H1 (cell line): ENCODE measurements around the gene LAMTOR4. TPM values are rescaled to one million over a fixed set of nuclear protein-coding genes. Genes with fewer than 3 reads are reported as not detected.

Source experiments
- CTCF ChIA-PET: fragments of 300-600 bp; sonication (Branson Sonifier 250); formaldehyde crosslinking; loops from one replicate; lab custom pipeline; 2021; ENCODE audit not compliant: partially characterized antibody; lab: Charles Lee
- POLR2A ChIA-PET: fragments of 300-600 bp; sonication (Branson Sonifier 250); formaldehyde crosslinking; loops from one replicate; lab custom pipeline; 2021; ENCODE audit warnings: inconsistent platforms; ENCODE audit not compliant: partially characterized antibody; lab: Charles Lee
- DNase-seq, 2 experiments: peaks; one replicate each; pipeline versions ENCODE4 v3.0.0 to v3.0.0-alpha.2; 2010 to 2022; ENCODE audit warnings: low spot score in 2 of 2, low read depth in 1 of 2, mixed read lengths in 1 of 2
- FAIRE-seq: peaks from 2 replicates; lab custom pipeline; 2011; peaks lifted over from hg19 to GRCh38; lab: Jason Lieb, UNC
- H2AFZ ChIP-seq: 2 replicates; pipeline ENCODE4 v1.8.1; 2012; ENCODE audit warnings: low read length, inconsistent platforms
- H2AK5ac ChIP-seq: 2 replicates; pipeline ENCODE4 v1.6.1; 2013; ENCODE audit warnings: low read depth, low read length
- H2BK120ac ChIP-seq: replicated peaks from 2 replicates; pipeline ENCODE3; 2013; ENCODE audit warnings: low read depth, low read length, inconsistent platforms
- H2BK12ac ChIP-seq: 2 replicates; pipeline ENCODE4 v1.6.1; 2013; ENCODE audit warnings: low read depth, low read length
- H2BK15ac ChIP-seq: 2 replicates; pipeline ENCODE4 v1.6.1; 2013; ENCODE audit warnings: low read length
- H2BK20ac ChIP-seq: 2 replicates; pipeline ENCODE4 v1.6.1; 2013; ENCODE audit warnings: low read length
- H2BK5ac ChIP-seq: 2 replicates; pipeline ENCODE4 v1.6.1; 2013; ENCODE audit warnings: low read depth, low read length
- H3K14ac ChIP-seq: 2 replicates; pipeline ENCODE4 v1.6.1; 2013; ENCODE audit warnings: inconsistent platforms; ENCODE audit not compliant: insufficient read length
- H3K18ac ChIP-seq: 2 replicates; pipeline ENCODE4 v1.6.1; 2013; ENCODE audit warnings: low read length; ENCODE audit errors: extremely low read depth
- H3K23ac ChIP-seq: 2 replicates; pipeline ENCODE4 v1.6.1; 2013; ENCODE audit warnings: inconsistent platforms; ENCODE audit not compliant: insufficient read length
- H3K23me2 ChIP-seq: 2 replicates; pipeline ENCODE4 v1.6.1; 2013; ENCODE audit warnings: low read depth, low read length
- H3K27ac ChIP-seq: 2 replicates; pipeline ENCODE4 v1.6.1; 2011; ENCODE audit warnings: low read depth, low read length, inconsistent platforms
- H3K27me3 ChIP-seq, 4 experiments: replicated peaks in 1 of 4; 1 replicate in 1 of 4; 2 replicates in 3 of 4; pipeline versions ENCODE4 v1.6.1 to v1.8.1; 2011 to 2013; ENCODE audit warnings: low read length in 3 of 4, mild to moderate bottlenecking in 3 of 4, inconsistent platforms in 2 of 4, mixed read lengths in 2 of 4, moderate library complexity in 1 of 4; ENCODE audit not compliant: control insufficient read depth in 3 of 4, insufficient read depth in 3 of 4; ENCODE audit errors: extremely low read depth in 1 of 4
- H3K36me3 ChIP-seq, 4 experiments: 2 replicates each; pipeline versions ENCODE4 v1.6.1 to v1.8.1; 2011 to 2013; ENCODE audit warnings: mild to moderate bottlenecking in 4 of 4, low read length in 3 of 4, moderate library complexity in 2 of 4, control low read depth in 1 of 4, inconsistent platforms in 1 of 4; ENCODE audit not compliant: insufficient read depth in 4 of 4, control insufficient read depth in 2 of 4
- H3K4ac ChIP-seq: replicated peaks from 2 replicates; pipeline ENCODE3; 2013; ENCODE audit warnings: low read length, low read depth, mixed read lengths, inconsistent platforms; ENCODE audit not compliant: insufficient read length
- H3K4me1 ChIP-seq, 4 experiments: replicated peaks in 1 of 4; 1 replicate in 1 of 4; 2 replicates in 3 of 4; pipeline versions ENCODE4 v1.6.1 to v1.8.1; 2011 to 2013; ENCODE audit warnings: low read length in 3 of 4, inconsistent platforms in 2 of 4, mixed read lengths in 1 of 4; ENCODE audit not compliant: insufficient read depth in 4 of 4, control insufficient read depth in 3 of 4
- H3K4me2 ChIP-seq, 2 experiments: 2 replicates each; pipeline versions ENCODE4 v1.6.1 to v1.8.1; 2011 to 2013; ENCODE audit warnings: low read depth in 2 of 2, low read length in 2 of 2, control low read depth in 1 of 2, inconsistent platforms in 1 of 2, mild to moderate bottlenecking in 1 of 2; ENCODE audit not compliant: insufficient read depth in 1 of 2
- H3K4me3 ChIP-seq, 4 experiments: fragments of 200-600, 300-600 bp in 1 of 4; sonication (generic), shearing (Covaris generic), sonication (Bioruptor Twin) in 1 of 4; 2 replicates each; pipeline versions ENCODE4 v1.5.1 to v1.8.1; 2011 to 2016; ENCODE audit warnings: low read length in 4 of 4, low read depth in 3 of 4, control low read depth in 2 of 4, inconsistent platforms in 2 of 4, mild to moderate bottlenecking in 2 of 4, mixed read lengths in 1 of 4, moderate library complexity in 1 of 4; ENCODE audit not compliant: insufficient read depth in 2 of 4; ENCODE audit errors: extremely low read depth in 1 of 4
- H3K56ac ChIP-seq: replicated peaks from 2 replicates; pipeline ENCODE3; 2013; ENCODE audit warnings: low read depth, mild to moderate bottlenecking, mixed read lengths, low read length, inconsistent platforms; ENCODE audit not compliant: insufficient read length
- H3K79me1 ChIP-seq: 2 replicates; pipeline ENCODE4 v1.6.1; 2013; ENCODE audit warnings: low read depth, low read length, control low read depth
- H3K79me2 ChIP-seq, 2 experiments: 2 replicates each; pipeline versions ENCODE4 v1.6.1 to v1.8.1; 2012 to 2013; ENCODE audit warnings: low read length in 2 of 2, mild to moderate bottlenecking in 2 of 2, inconsistent platforms in 1 of 2; ENCODE audit not compliant: insufficient read depth in 2 of 2, control insufficient read depth in 1 of 2
- H3K9ac ChIP-seq, 4 experiments: replicated peaks in 1 of 4; 1 replicate in 1 of 4; 2 replicates in 3 of 4; pipeline versions ENCODE4 v1.6.1 to v1.8.1; 2011 to 2013; ENCODE audit warnings: low read depth in 3 of 4, low read length in 3 of 4, control low read depth in 2 of 4, mild to moderate bottlenecking in 2 of 4, moderate library complexity in 2 of 4, inconsistent platforms in 1 of 4; ENCODE audit errors: extremely low read depth in 1 of 4
- H3K9me3 ChIP-seq, 2 experiments: 2 replicates each; pipeline versions ENCODE4 v1.6.1 to v1.8.1; 2012 to 2013; ENCODE audit warnings: mild to moderate bottlenecking in 2 of 2, moderate library complexity in 2 of 2, control low read depth in 1 of 2, inconsistent platforms in 1 of 2, low read depth in 1 of 2, low read length in 1 of 2, mixed read lengths in 1 of 2; ENCODE audit not compliant: insufficient read depth in 2 of 2
- H4K20me1 ChIP-seq, 2 experiments: replicated peaks in 1 of 2; 2 replicates each; pipeline versions ENCODE3 to v1.8.1; 2011 to 2013; ENCODE audit warnings: inconsistent platforms in 2 of 2, low read length in 2 of 2, mild to moderate bottlenecking in 1 of 2; ENCODE audit not compliant: insufficient read depth in 2 of 2, control insufficient read depth in 1 of 2
- H4K5ac ChIP-seq: 2 replicates; pipeline ENCODE4 v1.6.1; 2013; ENCODE audit warnings: low read length, low read depth, mixed read lengths, inconsistent platforms; ENCODE audit not compliant: insufficient read length
- H4K8ac ChIP-seq: 2 replicates; pipeline ENCODE4 v1.8.0; 2013; ENCODE audit warnings: mild to moderate bottlenecking, moderate library complexity, low read length, inconsistent platforms; ENCODE audit not compliant: insufficient read depth; ENCODE audit errors: extremely low read depth
- H4K91ac ChIP-seq: replicated peaks from 2 replicates; pipeline ENCODE3; 2013; ENCODE audit warnings: low read length, mixed read lengths, inconsistent platforms; ENCODE audit not compliant: insufficient read length
- EZH2 ChIP-seq: fragments of 200-600 bp; sonication (generic); IDR thresholded peaks from 2 replicates; pipeline ENCODE4 v1.7.1; 2012; ENCODE audit warnings: low read depth, mild to moderate bottlenecking, moderate library complexity, low read length, inconsistent platforms; ENCODE audit not compliant: severe bottlenecking
- WGBS, 2 experiments: shearing (Covaris generic) in 1 of 2; methylation state at CpG; one replicate each; pipeline versions ENCODE4 v1.1.6 to v1.1.7; 2013 to 2015; ENCODE audit warnings: low lambda C conversion rate in 2 of 2, mixed read lengths in 2 of 2, inconsistent platforms in 1 of 2, low coverage in 1 of 2, missing lambda C conversion rate in 1 of 2; ENCODE audit not compliant: insufficient replicate concordance in 2 of 2, insufficient coverage in 1 of 2, insufficient read length in 1 of 2; ENCODE audit errors: extremely low coverage in 1 of 2, missing lambda C conversion rate in 1 of 2; 5-methylcytosine and 5-hydroxymethylcytosine counted together
- polyA plus RNA-seq, 7 experiments: library from polyadenylated mRNA; depleted of rRNA in 3 of 7; stranded (reverse) in 5 of 7; unstranded in 2 of 7; fragments of >200 nt in 5 of 7; fragments of 200-250 nt in 2 of 7; gene quantifications; 1 replicate in 5 of 7; 2 replicates in 1 of 7; 4 replicates in 1 of 7; pipeline versions ENCODE4 v1.2.1 to v1.2.3, GENCODE V29; 2011 to 2013; ENCODE audit warnings: missing spikeins in 2 of 7, mixed read lengths in 2 of 7
- total RNA-seq: library from RNA; stranded (reverse); fragmentation: NEBNext Ultra II Directional; extraction: Animal tissue kit (Norgen Biotek cat#: 25700); gene quantifications from 2 replicates; pipeline ENCODE4 v1.2.1, GENCODE V29; 2021

Gene LAMTOR4
- total and polyA plus RNA-seq, 2 of the 8 experiments (the other 6 are each of a cell fraction or from before 2014, with no cell fraction given): 153 to 622 TPM

GRCh38 chr7:100192969-100193368 lies 44.3 kb downstream of the LAMTOR4 start:
- Histone ChIP-seq H3K4me2 (no peak overlapping the region), H3K23ac (no peak overlapping the region), H4K5ac (no peak overlapping the region), H2BK12ac (no peak overlapping the region), H2AFZ (no peak overlapping the region), H3K27ac (no peak overlapping the region), H3K9me3 (no peaks in the 10 kb centered on the region), H2BK5ac (no peak overlapping the region), H4K91ac (no peak overlapping the region), H2AK5ac (no peak overlapping the region), H2BK15ac (no peak overlapping the region), H3K36me3 (no peaks in the 10 kb centered on the region), H3K79me1 (no peaks in the 10 kb centered on the region), H3K56ac (no peak overlapping the region), H3K27me3 (no peaks in the 10 kb centered on the region; a peak in 1 of 7 replicates), H3K4me3 (no peak overlapping the region), H2BK120ac (no peak overlapping the region), H3K79me2 (no peaks in the 10 kb centered on the region), H2BK20ac (no peak overlapping the region), H3K18ac (no peak overlapping the region), H4K8ac (no peak overlapping the region), H3K23me2 (no peaks in the 10 kb centered on the region), H3K14ac (no peak overlapping the region), H4K20me1 (no peaks in the 10 kb centered on the region), H3K4me1 (no peaks in the 10 kb centered on the region)
- 90% methylated on average over 3 of the region's 3 CpGs; no CpG with 5 or more reads in 1 of the 2 experiments for WGBS, 2 experiments
- no peak for FAIRE-seq
- no peak for DNase-seq
- CTCF ChIA-PET: interaction anchor here (1.2 to 3.2 kb wide), 4 partner anchors 10 to 141 kb away, joined by 3 to 17 read pairs (median 4); no protein-coding TSS in a partner anchor
- TF ChIP-seq EZH2: no peak
- TF ChIP-seq, all 59 proteins: peak for 0
- no peak overlapping the region for H3K9ac ChIP-seq
- H3K4ac ChIP-seq: no peak overlapping the region
- POLR2A ChIA-PET: interaction anchor here (1.1 kb wide), 1 partner anchor 12 kb away, joined by 3 read pairs; no protein-coding TSS in a partner anchor
